Gastrocnemius medialis (tissue), 4 donors: Measurements from ENCODE around the gene CDR2.

Experiments used
- POLR2A ChIP-seq, 2 donors: fragments of 450-650 bp; IDR thresholded peaks; one replicate each; pipeline ENCODE4 v1.6.1; 2017; ENCODE audit warnings: antibody characterized with exemption in 2 of 2, mild to moderate bottlenecking in 2 of 2, moderate library complexity in 2 of 2
- TF ChIP-seq, protein P1 (sequence below), 5 experiments: fragments of 450-650 bp in 3 of 5; fragments of 200-600 bp in 2 of 5; sonication (generic) in 2 of 5; IDR thresholded peaks in 4 of 5; conservative IDR thresholded peaks in 1 of 5; 1 replicate in 4 of 5; 2 replicates in 1 of 5; pipeline ENCODE4 v1.5.1; 2016 to 2019; ENCODE audit warnings: antibody characterized with exemption in 5 of 5, mild to moderate bottlenecking in 3 of 5, moderate library complexity in 3 of 5

DNA sequence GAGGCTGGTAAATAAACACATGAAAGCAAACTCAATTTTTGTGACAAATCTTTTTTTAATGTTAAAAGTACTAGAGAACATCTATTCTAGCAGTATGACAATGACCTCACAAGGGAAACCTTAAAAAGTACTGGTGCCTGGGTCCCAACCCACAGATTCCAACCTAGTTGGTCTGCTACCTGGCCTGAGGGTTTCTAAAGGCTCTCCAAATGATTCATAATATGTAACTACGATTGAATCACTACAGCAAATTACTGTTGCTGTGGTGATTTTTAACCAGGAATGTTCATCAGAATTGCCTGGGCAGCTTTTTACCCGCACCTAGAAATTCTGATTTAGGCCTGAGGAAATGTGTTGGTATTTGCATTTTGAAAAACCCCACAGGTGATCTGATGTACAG is 26.1 kb downstream of the CDR2 start:
- TF ChIP-seq, protein P1, sequence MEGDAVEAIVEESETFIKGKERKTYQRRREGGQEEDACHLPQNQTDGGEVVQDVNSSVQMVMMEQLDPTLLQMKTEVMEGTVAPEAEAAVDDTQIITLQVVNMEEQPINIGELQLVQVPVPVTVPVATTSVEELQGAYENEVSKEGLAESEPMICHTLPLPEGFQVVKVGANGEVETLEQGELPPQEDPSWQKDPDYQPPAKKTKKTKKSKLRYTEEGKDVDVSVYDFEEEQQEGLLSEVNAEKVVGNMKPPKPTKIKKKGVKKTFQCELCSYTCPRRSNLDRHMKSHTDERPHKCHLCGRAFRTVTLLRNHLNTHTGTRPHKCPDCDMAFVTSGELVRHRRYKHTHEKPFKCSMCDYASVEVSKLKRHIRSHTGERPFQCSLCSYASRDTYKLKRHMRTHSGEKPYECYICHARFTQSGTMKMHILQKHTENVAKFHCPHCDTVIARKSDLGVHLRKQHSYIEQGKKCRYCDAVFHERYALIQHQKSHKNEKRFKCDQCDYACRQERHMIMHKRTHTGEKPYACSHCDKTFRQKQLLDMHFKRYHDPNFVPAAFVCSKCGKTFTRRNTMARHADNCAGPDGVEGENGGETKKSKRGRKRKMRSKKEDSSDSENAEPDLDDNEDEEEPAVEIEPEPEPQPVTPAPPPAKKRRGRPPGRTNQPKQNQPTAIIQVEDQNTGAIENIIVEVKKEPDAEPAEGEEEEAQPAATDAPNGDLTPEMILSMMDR (IDR thresholded peaks at IDR 0.05 in 4 of 5, conservative IDR thresholded peaks at IDR 0.05 in 1 of 5): no peak
- TF ChIP-seq POLR2A (IDR thresholded peaks at IDR 0.05): no peak
